GM12878 (cell line): ENCODE data around the gene SLC6A1. TPM values are rescaled to one million over a fixed set of nuclear protein-coding genes. Genes with fewer than 3 reads are reported as not detected.
A peak's percentile ranks its signal among the peaks of the same experiment; 100 is the strongest.

Experiments used
- ATAC-seq: fragments of 200-7000 bp; cut with Tn5 transposase; 3 replicates; pipeline ENCODE4 v1.9.1; 2020; ENCODE audit warnings: mild to moderate bottlenecking, moderate library complexity
- BruUV-seq: library from RNA; stranded (reverse); fragments of 400-500 nt; replicated peaks from 2 replicates; lab custom pipeline; 2021; lab: Mats Ljungman, UMichigan
- CTCF ChIA-PET: fragments of 300-600 bp; sonication (Branson Sonifier 250); formaldehyde crosslinking; extraction: SDS; loops from one replicate; lab custom pipeline; 2021; ENCODE audit warnings: inconsistent platforms; lab: Yijun Ruan, JAX
- POLR2A ChIA-PET: fragments of 350-600 bp; formaldehyde crosslinking; extraction: SDS; loops from one replicate; lab custom pipeline; 2021; ENCODE audit warnings: inconsistent platforms; lab: Charles Lee
- RAD21 ChIA-PET: fragments of 300-600 bp; sonication (Branson Sonifier 250); formaldehyde crosslinking; loops from one replicate; lab custom pipeline; 2023; ENCODE audit warnings: antibody characterized with exemption; ENCODE audit not compliant: unreplicated experiment; lab: Charles Lee
- SMC1A ChIA-PET: fragments of 300-600 bp; sonication (Branson Sonifier 250); formaldehyde crosslinking; loops from one replicate; lab custom pipeline; 2023; ENCODE audit not compliant: unreplicated experiment, uncharacterized antibody; lab: Charles Lee
- DNase-seq: peaks from one replicate; pipeline ENCODE4 v3.0.0-alpha.2; 2011; ENCODE audit warnings: low read depth, low spot score
- FAIRE-seq: peaks from 3 replicates; lab custom pipeline; 2011; peaks lifted over from hg19 to GRCh38; lab: Jason Lieb, UNC
- H2AFZ ChIP-seq: 2 replicates; pipeline ENCODE4 v1.6.0; 2011; ENCODE audit warnings: low read depth, low read length, control low read depth; ENCODE audit not compliant: control insufficient read depth
- H3K27ac ChIP-seq: 2 replicates; pipeline ENCODE4 v1.5.1; 2011; ENCODE audit warnings: control low read depth; ENCODE audit not compliant: control insufficient read depth, insufficient read depth
- H3K27me3 ChIP-seq, 2 experiments: replicated peaks in 1 of 2; 2 replicates each; pipeline versions ENCODE4 v1.6.0 to v1.6.1; 2011; ENCODE audit warnings: low read length in 1 of 2; ENCODE audit not compliant: control insufficient read depth in 2 of 2, insufficient read depth in 2 of 2
- H3K36me3 ChIP-seq, 2 experiments: 2 replicates each; pipeline ENCODE4 v1.5.1; 2011; ENCODE audit warnings: low read length in 1 of 2; ENCODE audit not compliant: control insufficient read depth in 2 of 2, insufficient read depth in 2 of 2
- H3K4me1 ChIP-seq: 2 replicates; pipeline ENCODE4 v1.6.1; 2011; ENCODE audit warnings: mild to moderate bottlenecking, low read length, moderate library complexity, mixed read lengths; ENCODE audit not compliant: control insufficient read depth, insufficient read depth
- H3K4me2 ChIP-seq: 2 replicates; pipeline ENCODE4 v1.6.0; 2011; ENCODE audit warnings: control low read depth; ENCODE audit not compliant: control insufficient read depth, insufficient read depth
- H3K4me3 ChIP-seq: fragments of 200-600 bp; sonication (generic); 2 replicates; pipeline ENCODE4 v1.5.1; 2016
- H3K79me2 ChIP-seq: 2 replicates; pipeline ENCODE4 v1.6.0; 2011; ENCODE audit warnings: low read length; ENCODE audit not compliant: control insufficient read depth, insufficient read depth
- H3K9ac ChIP-seq: 2 replicates; pipeline ENCODE4 v1.8.0; 2011; ENCODE audit warnings: low read length, control low read depth, mixed read lengths; ENCODE audit not compliant: control insufficient read depth, insufficient read depth
- H3K9me3 ChIP-seq: replicated peaks from 3 replicates; pipeline ENCODE4 v1.5.1; 2011; ENCODE audit warnings: mild to moderate bottlenecking, low read length; ENCODE audit not compliant: control insufficient read depth, insufficient read depth
- H4K20me1 ChIP-seq: 2 replicates; pipeline ENCODE4 v1.6.0; 2011; ENCODE audit not compliant: control insufficient read depth, insufficient read depth
- BMI1 ChIP-seq: fragments of 450-650 bp; IDR thresholded peaks from 2 replicates; pipeline ENCODE4 v1.6.1; 2016; ENCODE audit warnings: mild to moderate bottlenecking, moderate library complexity, borderline replicate concordance
- HDAC2 ChIP-seq: fragments of 200-600 bp; sonication (generic); IDR thresholded peaks from 2 replicates; pipeline ENCODE4 v1.6.1; 2017
- HDGF ChIP-seq: fragments of 450-650 bp; IDR thresholded peaks from 2 replicates; pipeline ENCODE4 v1.6.1; 2016; ENCODE audit warnings: antibody characterized with exemption
- SPI1 ChIP-seq: IDR thresholded peaks from 2 replicates; pipeline ENCODE4 v1.6.1; 2011; ENCODE audit warnings: low read depth, mild to moderate bottlenecking, low read length, moderate library complexity, borderline replicate concordance; ENCODE audit not compliant: insufficient read depth
- SUPT20H ChIP-seq: IDR thresholded peaks from 2 replicates; pipeline ENCODE4 v1.6.1; 2011; ENCODE audit warnings: low read depth, mild to moderate bottlenecking, low read length, moderate library complexity, borderline replicate concordance; ENCODE audit not compliant: control insufficient read depth
- ZNF622 ChIP-seq: fragments of 450-650 bp; IDR thresholded peaks from 2 replicates; pipeline ENCODE4 v1.6.1; 2017; ENCODE audit warnings: mild to moderate bottlenecking, inconsistent platforms
- WGBS: methylation state at CpG from one replicate; pipeline ENCODE4 v1.1.6; 2016; ENCODE audit warnings: low lambda C conversion rate; ENCODE audit not compliant: insufficient replicate concordance, insufficient coverage; ENCODE audit errors: missing lambda C conversion rate; 5-methylcytosine and 5-hydroxymethylcytosine counted together
- in situ Hi-C: fragments of 300-500 bp; cut with MboI; formaldehyde crosslinking; loops from 9 replicates; pipeline ENCODE4 v1.14.3; 2018; ENCODE audit warnings: mixed read lengths
- intact Hi-C: fragments of 100-400 bp; cut with micrococcal nuclease; formaldehyde crosslinking; loops from one replicate; pipeline ENCODE4 v1.14.2; 2022; ENCODE audit not compliant: unreplicated experiment
- polyA plus RNA-seq, 11 experiments: library from polyadenylated mRNA; depleted of rRNA in 4 of 11; unstranded in 6 of 11; stranded (reverse) in 5 of 11; fragments of >200 nt; fragmentation: Nextera tagmentation in 4 of 11; fragmentation: Illumina TruSeq in 1 of 11; extraction: Ambion mirVana in 4 of 11; extraction: Trizol in 1 of 11; gene quantifications; 1 replicate in 1 of 11; 2 replicates in 10 of 11; pipeline versions ENCODE4 v1.2.1 to v1.2.3, GENCODE V29; 2011 to 2016; ENCODE audit warnings: inconsistent platforms in 2 of 11, missing spikeins in 2 of 11, low read depth in 1 of 11
- total RNA-seq, 4 experiments: library from RNA; depleted of rRNA in 3 of 4; stranded (reverse); fragments of >200 nt in 3 of 4; fragmentation: Illumina TruSeq in 1 of 4; extraction: Trizol in 1 of 4; gene quantifications; 2 replicates each; pipeline versions ENCODE4 v1.2.1 to v1.2.3, GENCODE V29; 2013 to 2021
- TF ChIP-seq, protein P1 (sequence below): fragments of 450-650 bp; IDR thresholded peaks from 2 replicates; pipeline ENCODE4 v1.6.1; 2017; ENCODE audit warnings: mild to moderate bottlenecking, moderate library complexity
- TF ChIP-seq, protein P2 (sequence below): fragments of 450-650 bp; formaldehyde crosslinking; IDR thresholded peaks from 2 replicates; pipeline ENCODE4 v1.4.0; 2022; ENCODE audit warnings: mild to moderate bottlenecking, moderate library complexity

SLC6A1 gene
- total and polyA plus RNA-seq, 10 of the 15 experiments (the other 5 are each of a cell fraction or from before 2014, with no cell fraction given) = not detected

DNA sequence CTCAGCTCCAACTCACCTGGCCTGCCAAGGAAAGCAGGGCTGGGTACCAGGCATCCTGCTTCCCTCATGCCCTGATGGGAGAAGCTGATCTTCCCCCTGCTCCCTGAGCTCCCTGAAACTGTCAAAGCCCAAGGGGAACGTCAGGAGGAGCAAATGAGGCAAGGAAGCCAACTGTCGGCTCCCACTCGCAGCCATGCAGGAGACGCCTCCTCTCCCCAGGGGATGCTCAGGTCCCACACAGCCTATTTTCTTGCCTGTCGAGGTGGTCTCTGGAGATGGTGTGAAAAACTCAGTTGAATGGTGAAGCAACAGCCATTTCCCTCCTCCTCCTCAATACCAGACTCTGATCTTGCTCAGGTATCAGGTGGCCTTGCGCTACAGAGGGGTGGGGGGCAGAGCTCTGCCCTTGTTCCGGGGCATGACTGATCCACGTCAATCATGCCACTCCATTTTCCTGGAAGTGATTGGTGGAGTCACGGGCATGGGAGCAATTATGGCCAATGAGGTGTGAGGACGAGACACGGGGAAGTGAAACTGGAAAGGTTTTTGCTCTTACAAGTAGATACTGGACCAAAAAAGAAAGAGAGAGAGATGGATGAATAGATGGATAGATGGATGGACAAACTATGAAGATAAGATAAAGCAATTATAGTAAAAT lies 58.2 kb downstream of the SLC6A1 start:
- no peak for TF ChIP-seq ZNF622
- TF ChIP-seq BMI1 = no peak
- peak; percentile 39; the same call in 1 of the 2 replicates for TF ChIP-seq SPI1
- no peak for TF ChIP-seq SUPT20H
- in situ Hi-C loops = loop anchor here (10.0 kb wide), 1 partner anchor 604 kb away; no protein-coding TSS in a partner anchor
- FAIRE-seq (no peak), ATAC-seq (no peak), DNase-seq (no peak)
- Histone ChIP-seq H3K27ac (no peak overlapping the region), H3K9me3 (no peaks in the 10 kb centered on the region), H2AFZ (no peak overlapping the region), H3K79me2 (no peaks in the 10 kb centered on the region), H3K4me2 (no peak overlapping the region), H3K9ac (no peak overlapping the region), H4K20me1 (no peaks in the 10 kb centered on the region), H3K4me3 (no peak overlapping the region), H3K36me3 (no peaks in the 10 kb centered on the region), H3K27me3 (peaks cover 0 to 2% of the 10 kb centered on the region in 2 experiments; a peak in 2 of 4 replicates), H3K4me1 (no peaks in the 10 kb centered on the region)
- ChIA-PET CTCF (interaction anchor here (0.5 kb wide), 1 partner anchor 313 kb away, joined by 3 read pairs; no protein-coding TSS in a partner anchor), SMC1A (no interaction called here), RAD21 (no interaction called here), POLR2A (no interaction called here)
- no TSS peak for BruUV-seq
- 24% methylated on average over 11 of the region's 11 CpGs for WGBS
- intact Hi-C loops = no loop called here

DNA sequence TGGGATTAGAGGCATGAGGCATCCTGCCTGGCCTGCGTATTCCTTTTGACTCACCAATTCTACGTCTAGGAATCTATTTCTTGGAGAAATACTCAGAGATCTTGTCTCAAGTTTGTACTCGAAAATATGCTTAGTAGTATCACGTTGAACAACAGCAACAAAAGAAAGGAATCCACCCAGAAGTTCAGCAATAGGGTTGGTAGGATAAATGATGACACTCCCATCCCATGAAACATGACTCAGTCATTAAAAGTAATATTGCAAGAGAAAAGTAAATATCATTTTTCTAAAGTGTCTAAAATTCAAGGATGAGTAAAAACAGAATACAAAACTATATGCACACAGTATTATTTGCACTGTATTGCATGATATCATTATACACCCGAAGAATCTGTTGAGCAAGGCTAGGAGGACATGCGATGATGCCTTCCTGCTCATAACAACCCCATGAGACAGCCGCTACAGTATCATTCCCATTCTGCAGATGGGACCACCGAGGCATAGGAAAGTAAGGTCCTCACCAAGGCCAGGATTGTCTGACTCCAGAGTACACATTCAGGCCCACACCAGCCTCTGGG lies 61.5 kb downstream of the SLC6A1 start:
- BruUV-seq = no TSS peak
- no peak overlapping the region for H3K9ac ChIP-seq
- ChIA-PET RAD21 (no interaction called here), POLR2A (no interaction called here), CTCF (interaction anchor here (0.8 kb wide), 1 partner anchor 109 kb away, joined by 4 read pairs; no protein-coding TSS in a partner anchor), SMC1A (no interaction called here)
- no peak overlapping the region for H3K4me2 ChIP-seq
- no peaks in the 10 kb centered on the region for H4K20me1 ChIP-seq
- in situ Hi-C loops = loop anchor here (10.0 kb wide), 1 partner anchor 601 kb away; no protein-coding TSS in a partner anchor
- intact Hi-C loops = no loop called here
- ATAC-seq (no peak), DNase-seq (no peak), FAIRE-seq (no peak)
- no peaks in the 10 kb centered on the region for H3K4me1 ChIP-seq
- no peaks in the 10 kb centered on the region for H3K9me3 ChIP-seq
- H3K27ac ChIP-seq = no peak overlapping the region
- H3K27me3 ChIP-seq = peaks cover 2% of the 10 kb centered on the region in 2 experiments; a peak in 3 of 4 replicates
- H3K36me3 ChIP-seq = no peaks in the 10 kb centered on the region
- H2AFZ ChIP-seq = no peak overlapping the region
- no peak overlapping the region for H3K4me3 ChIP-seq
- no peaks in the 10 kb centered on the region for H3K79me2 ChIP-seq
- whole genome bisulfite sequencing = 29% methylated on average over 8 of the region's 8 CpGs
- TF ChIP-seq, protein P1, sequence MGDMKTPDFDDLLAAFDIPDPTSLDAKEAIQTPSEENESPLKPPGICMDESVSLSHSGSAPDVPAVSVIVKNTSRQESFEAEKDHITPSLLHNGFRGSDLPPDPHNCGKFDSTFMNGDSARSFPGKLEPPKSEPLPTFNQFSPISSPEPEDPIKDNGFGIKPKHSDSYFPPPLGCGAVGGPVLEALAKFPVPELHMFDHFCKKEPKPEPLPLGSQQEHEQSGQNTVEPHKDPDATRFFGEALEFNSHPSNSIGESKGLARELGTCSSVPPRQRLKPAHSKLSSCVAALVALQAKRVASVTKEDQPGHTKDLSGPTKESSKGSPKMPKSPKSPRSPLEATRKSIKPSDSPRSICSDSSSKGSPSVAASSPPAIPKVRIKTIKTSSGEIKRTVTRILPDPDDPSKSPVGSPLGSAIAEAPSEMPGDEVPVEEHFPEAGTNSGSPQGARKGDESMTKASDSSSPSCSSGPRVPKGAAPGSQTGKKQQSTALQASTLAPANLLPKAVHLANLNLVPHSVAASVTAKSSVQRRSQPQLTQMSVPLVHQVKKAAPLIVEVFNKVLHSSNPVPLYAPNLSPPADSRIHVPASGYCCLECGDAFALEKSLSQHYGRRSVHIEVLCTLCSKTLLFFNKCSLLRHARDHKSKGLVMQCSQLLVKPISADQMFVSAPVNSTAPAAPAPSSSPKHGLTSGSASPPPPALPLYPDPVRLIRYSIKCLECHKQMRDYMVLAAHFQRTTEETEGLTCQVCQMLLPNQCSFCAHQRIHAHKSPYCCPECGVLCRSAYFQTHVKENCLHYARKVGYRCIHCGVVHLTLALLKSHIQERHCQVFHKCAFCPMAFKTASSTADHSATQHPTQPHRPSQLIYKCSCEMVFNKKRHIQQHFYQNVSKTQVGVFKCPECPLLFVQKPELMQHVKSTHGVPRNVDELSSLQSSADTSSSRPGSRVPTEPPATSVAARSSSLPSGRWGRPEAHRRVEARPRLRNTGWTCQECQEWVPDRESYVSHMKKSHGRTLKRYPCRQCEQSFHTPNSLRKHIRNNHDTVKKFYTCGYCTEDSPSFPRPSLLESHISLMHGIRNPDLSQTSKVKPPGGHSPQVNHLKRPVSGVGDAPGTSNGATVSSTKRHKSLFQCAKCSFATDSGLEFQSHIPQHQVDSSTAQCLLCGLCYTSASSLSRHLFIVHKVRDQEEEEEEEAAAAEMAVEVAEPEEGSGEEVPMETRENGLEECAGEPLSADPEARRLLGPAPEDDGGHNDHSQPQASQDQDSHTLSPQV = no peak
- TF ChIP-seq HDAC2 (no peak), HDGF (no peak)
- TF ChIP-seq, protein P2, sequence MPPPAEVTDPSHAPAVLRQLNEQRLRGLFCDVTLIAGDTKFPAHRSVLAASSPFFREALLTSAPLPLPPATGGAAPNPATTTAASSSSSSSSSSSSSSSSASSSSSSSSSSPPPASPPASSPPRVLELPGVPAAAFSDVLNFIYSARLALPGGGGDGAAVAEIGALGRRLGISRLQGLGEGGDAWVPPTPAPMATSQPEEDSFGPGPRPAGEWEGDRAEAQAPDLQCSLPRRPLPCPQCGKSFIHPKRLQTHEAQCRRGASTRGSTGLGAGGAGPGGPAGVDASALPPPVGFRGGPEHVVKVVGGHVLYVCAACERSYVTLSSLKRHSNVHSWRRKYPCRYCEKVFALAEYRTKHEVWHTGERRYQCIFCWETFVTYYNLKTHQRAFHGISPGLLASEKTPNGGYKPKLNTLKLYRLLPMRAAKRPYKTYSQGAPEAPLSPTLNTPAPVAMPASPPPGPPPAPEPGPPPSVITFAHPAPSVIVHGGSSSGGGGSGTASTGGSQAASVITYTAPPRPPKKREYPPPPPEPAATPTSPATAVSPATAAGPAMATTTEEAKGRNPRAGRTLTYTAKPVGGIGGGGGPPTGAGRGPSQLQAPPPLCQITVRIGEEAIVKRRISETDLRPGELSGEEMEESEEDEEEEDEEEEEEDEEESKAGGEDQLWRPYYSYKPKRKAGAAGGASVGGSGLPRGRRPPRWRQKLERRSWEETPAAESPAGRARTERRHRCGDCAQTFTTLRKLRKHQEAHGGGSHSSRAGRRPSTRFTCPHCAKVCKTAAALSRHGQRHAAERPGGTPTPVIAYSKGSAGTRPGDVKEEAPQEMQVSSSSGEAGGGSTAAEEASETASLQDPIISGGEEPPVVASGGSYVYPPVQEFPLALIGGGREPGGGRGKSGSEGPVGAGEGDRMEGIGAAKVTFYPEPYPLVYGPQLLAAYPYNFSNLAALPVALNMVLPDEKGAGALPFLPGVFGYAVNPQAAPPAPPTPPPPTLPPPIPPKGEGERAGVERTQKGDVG = no peak
